Stimulated activated CD4-positive, alpha-beta T cell treated with anti-CD3 and anti-CD28 coated beads, Interleukin-12 subunit alpha, Interleukin-12 subunit beta, amount 100 ng/mL, for 4 hours (primary cell): ENCODE results near the gene SETBP1.

Experiments used
- DNase-seq: peaks from one replicate; pipeline ENCODE4 v3.0.0-alpha.2; 2020

The SETBP1 gene

GRCh38 chr18:44679914-44680272 is 795 bp upstream of the SETBP1 start:
- peak; percentile 23 for DNase-seq

- no peak for DNase-seq
Measured at GRCh38 chr18:44681076-44681970, 635 bp downstream of the SETBP1 start.

GRCh38 chr18:44682201-44682870 is 1.6 kb downstream of the SETBP1 start:
- DNase-seq: no peak

GRCh38 chr18:44682871-44683221 is 2.2 kb downstream of the SETBP1 start:
- DNase-seq: no peak

GRCh38 chr18:44683556-44683955 is 2.9 kb downstream of the SETBP1 start:
- DNase-seq: no peak

GRCh38 chr18:44685296-44685695 is 4.6 kb downstream of the SETBP1 start:
- no peak for DNase-seq

- no peak for DNase-seq
Measured at GRCh38 chr18:44686156-44686555, 5.5 kb downstream of the SETBP1 start.

GRCh38 chr18:44687421-44687820 is 6.7 kb downstream of the SETBP1 start:
- DNase-seq: no peak

- no peak for DNase-seq
Measured at GRCh38 chr18:44689736-44690135, 9.0 kb downstream of the SETBP1 start.

GRCh38 chr18:44691148-44691925 is 10.6 kb downstream of the SETBP1 start:
- no peak for DNase-seq

GRCh38 chr18:44693030-44693784 is 12.5 kb downstream of the SETBP1 start:
- DNase-seq: no peak

GRCh38 chr18:44695503-44695902 is 14.8 kb downstream of the SETBP1 start:
- no peak for DNase-seq

GRCh38 chr18:44696892-44697291 is 16.2 kb downstream of the SETBP1 start:
- no peak for DNase-seq

- no peak for DNase-seq
Measured at GRCh38 chr18:44697315-44697714, 16.6 kb downstream of the SETBP1 start.

- no peak for DNase-seq
Measured at GRCh38 chr18:44698518-44698917, 17.8 kb downstream of the SETBP1 start.

- DNase-seq: no peak
Measured at GRCh38 chr18:44699572-44700261, 19.0 kb downstream of the SETBP1 start.

GRCh38 chr18:44700652-44701051 is 20.0 kb downstream of the SETBP1 start:
- DNase-seq: no peak

- no peak for DNase-seq
Measured at GRCh38 chr18:44701227-44701626, 20.5 kb downstream of the SETBP1 start.

GRCh38 chr18:44702594-44702993 is 21.9 kb downstream of the SETBP1 start:
- no peak for DNase-seq

GRCh38 chr18:44704135-44704789 is 23.6 kb downstream of the SETBP1 start:
- no peak for DNase-seq

- DNase-seq: no peak
Measured at GRCh38 chr18:44705075-44705675, 24.5 kb downstream of the SETBP1 start.
